ENCODE results near the gene INTS15. TPM values are rescaled to one million over a fixed set of nuclear protein-coding genes. Genes with fewer than 3 reads are reported as not detected.

The INTS15 gene
- total and polyA plus RNA-seq, 2 experiments from 2014 or later: 7.0 to 27.0 TPM

- H3K36me3 Mint-ChIP-seq (ENCODE audit: low read depth): peaks cover 9% of the 10 kb centered on the region
- DNase-seq (ENCODE audit: low spot score) (no peak), ATAC-seq (no peak)
- Histone ChIP-seq H3K27me3 (ENCODE audit: insufficient read depth) (no peaks in the 10 kb centered on the region), H3K4me2 (no peak overlapping the region), H4K20me1 (replicated peaks; ENCODE audit: insufficient read depth) (no peaks in the 10 kb centered on the region; the same call in 1 of the 2 replicates), H3F3A (replicated peaks; ENCODE audit: low read depth) (no peaks in the 10 kb centered on the region), H3K9me2 (ENCODE audit: insufficient read depth) (no peaks in the 10 kb centered on the region), H2AFZ (no peak overlapping the region), H3K36me3 (ENCODE audit: insufficient read depth) (no peaks in the 10 kb centered on the region), H3K4me1 (ENCODE audit: insufficient read depth) (no peaks in the 10 kb centered on the region; the same call in 1 of the 2 replicates), H3K4me3 (no peak overlapping the region), H3K27ac (ENCODE audit: low read depth) (no peak overlapping the region), H3K79me2 (replicated peaks; ENCODE audit: insufficient read depth) (no peaks in the 10 kb centered on the region)
- TF ChIP-seq EZH2phosphoT487 (IDR thresholded peaks at IDR 0.05; ENCODE audit: unreplicated experiment) (no peak), ETS1 (IDR thresholded peaks at IDR 0.05) (no peak), JUNB (IDR thresholded peaks at IDR 0.05; ENCODE audit: unreplicated experiment) (no peak), ZNF331 (CRISPR knock-in tag; IDR thresholded peaks at IDR 0.05; ENCODE audit: low read depth) (no peak), NANOG (IDR thresholded peaks at IDR 0.05; ENCODE audit: borderline replicate concordance) (no peak), ZNF462 (CRISPR knock-in tag; IDR thresholded peaks at IDR 0.05) (no peak), REST (IDR thresholded peaks at IDR 0.05; ENCODE audit: unreplicated experiment) (no peak), POLR2AphosphoS5 (IDR thresholded peaks at IDR 0.05; ENCODE audit: low read depth) (no peak), CTCF (conservative IDR thresholded peaks at IDR 0.05; ENCODE audit: low read depth in 2 of 2) (no peak), ZNF114 (CRISPR knock-in tag; IDR thresholded peaks at IDR 0.05) (no peak), STAT1 (IDR thresholded peaks at IDR 0.05; ENCODE audit: unreplicated experiment) (no peak), CREB1 (CRISPR knock-in tag; IDR thresholded peaks at IDR 0.05; ENCODE audit: low read depth) (no peak), EZH2 (IDR thresholded peaks at IDR 0.05; ENCODE audit: low read depth, unreplicated experiment) (no peak)
- no peak overlapping the region for H3K27ac Mint-ChIP-seq
- H3K27me3 Mint-ChIP-seq (ENCODE audit: insufficient read depth, low read depth, poor library complexity): peaks cover 25% of the 10 kb centered on the region
- H3K4me3 Mint-ChIP-seq: no peak overlapping the region
- no peaks in the 10 kb centered on the region for H3K9me3 Mint-ChIP-seq
- peaks cover 18% of the 10 kb centered on the region; the same call in 2 of the 3 replicates for H3K4me1 Mint-ChIP-seq
Observed at GRCh38 chr7:6641305-6642035, 51.6 kb downstream of the INTS15 start.

Measured in GM23338 (cell line).